Lung (tissue), 12 donors: ENCODE measurements around the gene RBMX. TPM values are rescaled to one million over a fixed set of nuclear protein-coding genes. Genes with fewer than 3 reads are reported as not detected.

Experiments used
- ATAC-seq: fragments of 200-7000 bp; cut with Tn5 transposase; one replicate; pipeline ENCODE4 v1.9.1; 2020; ENCODE audit warnings: moderate number of reproducible peaks; ENCODE audit not compliant: insufficient read depth, low FRiP score
- DNase-seq, 3 donors: peaks; one replicate each; pipeline ENCODE4 v3.0.0-alpha.2; 2013 to 2017
- H3K27ac ChIP-seq, 2 donors: one replicate each; pipeline ENCODE4 v1.5.1; 2013; ENCODE audit warnings: mild to moderate bottlenecking in 2 of 2, moderate library complexity in 2 of 2, control low read depth in 1 of 2, inconsistent platforms in 1 of 2, low read depth in 1 of 2, low read length in 1 of 2
- H3K27me3 ChIP-seq, 3 donors: one replicate each; pipeline ENCODE4 v1.5.1; 2013; ENCODE audit warnings: low read length in 2 of 3; ENCODE audit not compliant: control insufficient read depth in 3 of 3, insufficient read depth in 3 of 3
- H3K36me3 ChIP-seq, 4 donors: one replicate each; pipeline ENCODE4 v1.5.1; 2013; ENCODE audit warnings: low read length in 4 of 4, mild to moderate bottlenecking in 1 of 4, moderate library complexity in 1 of 4; ENCODE audit not compliant: control insufficient read depth in 4 of 4, insufficient read depth in 4 of 4
- H3K4me1 ChIP-seq, 5 donors: one replicate each; pipeline ENCODE4 v1.5.1; 2013; ENCODE audit warnings: low read length in 5 of 5, mild to moderate bottlenecking in 2 of 5, moderate library complexity in 1 of 5; ENCODE audit not compliant: control insufficient read depth in 5 of 5, insufficient read depth in 5 of 5
- H3K4me3 ChIP-seq: one replicate; pipeline ENCODE4 v1.5.1; 2013; ENCODE audit warnings: mild to moderate bottlenecking, control low read depth, moderate library complexity
- H3K9ac ChIP-seq, 2 donors: one replicate each; pipeline ENCODE4 v1.5.1; 2013; ENCODE audit warnings: low read length in 2 of 2, control low read depth in 1 of 2; ENCODE audit not compliant: insufficient read depth in 1 of 2
- H3K9me3 ChIP-seq, 4 donors: one replicate each; pipeline ENCODE4 v1.5.1; 2013; ENCODE audit warnings: low read length in 3 of 4, mild to moderate bottlenecking in 1 of 4, moderate library complexity in 1 of 4; ENCODE audit not compliant: control insufficient read depth in 4 of 4, insufficient read depth in 3 of 4
- CTCF ChIP-seq: IDR thresholded peaks from 2 replicates; pipeline ENCODE4 v1.5.1; 2012; ENCODE audit warnings: mild to moderate bottlenecking; ENCODE audit errors: control extremely low read depth, extremely low read depth
- WGBS, 2 donors: extraction: QIAGEN DNeasy Blood & Tissue Kit; methylation state at CpG; one replicate each; pipeline ENCODE4 v1.1.7; 2013; 5-methylcytosine and 5-hydroxymethylcytosine counted together
- polyA plus RNA-seq, 2 donors: library from polyadenylated mRNA; stranded (reverse); fragments of 200-250 nt; gene quantifications; one replicate each; pipeline ENCODE4 v1.2.1, GENCODE V29; 2013
- total RNA-seq, 2 donors: library from RNA; depleted of rRNA in 1 of 2; stranded (reverse); fragments of >200 nt in 1 of 2; gene quantifications; one replicate each; pipeline ENCODE4 v1.2.1, GENCODE V29; 2014 to 2021
- donor health status: control.
- donor health status: control.
- donor health status: Bipolar disorder and iron deficiency.
- donor health status: healthy.
- donor health status: DM: yes; HTN: yes; CAD: no.

Gene RBMX
- total and polyA plus RNA-seq, 4 donors = 89.0 to 280 (median 113) TPM

GRCh38 chrX:136851526-136851925 is 29.0 kb downstream of the RBMX start:
- DNase-seq (no peak), ATAC-seq (no peak)
- no peak for TF ChIP-seq CTCF
- peaks cover 0 to 2% (median 0%) of the 10 kb centered on the region in 4 donors for H3K9me3 ChIP-seq
- no peak overlapping the region for H3K27ac ChIP-seq
- H3K4me1 ChIP-seq = peaks cover 0 to 2% (median 0%) of the 10 kb centered on the region in 5 donors
- H3K9ac ChIP-seq = no peak overlapping the region
- H3K36me3 ChIP-seq = peaks cover 0 to 15% (median 5%) of the 10 kb centered on the region in 4 donors
- no peak overlapping the region for H3K4me3 ChIP-seq
- no peaks in the 10 kb centered on the region for H3K27me3 ChIP-seq
- WGBS, 2 donors = 92 to 94% methylated on average over 3 of the region's 3 CpGs

GRCh38 chrX:136850441-136851175 is 29.9 kb downstream of the RBMX start:
- Histone ChIP-seq H3K27ac (peak overlapping the region in 1 of 2 donors; percentile 32), H3K4me1 (peaks cover 0 to 2% (median 0%) of the 10 kb centered on the region in 5 donors), H3K36me3 (peaks cover 0 to 15% (median 5%) of the 10 kb centered on the region in 4 donors), H3K4me3 (no peak overlapping the region), H3K9me3 (peaks cover 0 to 2% (median 0%) of the 10 kb centered on the region in 4 donors), H3K9ac (no peak overlapping the region), H3K27me3 (no peaks in the 10 kb centered on the region)
- TF ChIP-seq CTCF = no peak
- no peak for ATAC-seq
- peak in 1 of 3 donors; percentile 34 for DNase-seq
- 33 to 49% methylated on average over 9 of the region's 9 CpGs for WGBS, 2 donors

GRCh38 chrX:136849395-136849794 is 31.1 kb downstream of the RBMX start:
- H3K36me3 ChIP-seq = peaks cover 0 to 15% (median 8%) of the 10 kb centered on the region in 4 donors
- no peak for TF ChIP-seq CTCF
- WGBS, 2 donors = 75 to 96% methylated on average over 3 of the region's 3 CpGs
- no peaks in the 10 kb centered on the region for H3K27me3 ChIP-seq
- no peak overlapping the region for H3K9ac ChIP-seq
- DNase-seq = no peak
- ATAC-seq = no peak
- H3K4me3 ChIP-seq = no peak overlapping the region
- H3K4me1 ChIP-seq = peaks cover 0 to 2% (median 0%) of the 10 kb centered on the region in 5 donors
- H3K27ac ChIP-seq = no peak overlapping the region
- peaks cover 0 to 2% (median 0%) of the 10 kb centered on the region in 4 donors for H3K9me3 ChIP-seq
